GM23338 (cell line): ENCODE data around the gene KATNAL2. TPM values are rescaled to one million over a fixed set of nuclear protein-coding genes. Genes with fewer than 3 reads are reported as not detected.

Experiments used
- ATAC-seq: fragments of 200-7000 bp; cut with Tn5 transposase; 3 replicates; pipeline ENCODE4 v1.9.1; 2020
- DNase-seq: peaks from one replicate; pipeline ENCODE4 v3.0.0-alpha.2; 2015; ENCODE audit warnings: low spot score
- H2AFZ ChIP-seq: fragments of 200-600 bp; sonication (generic); 2 replicates; pipeline ENCODE4 v1.8.0; 2016; ENCODE audit warnings: antibody characterized with exemption, mild to moderate bottlenecking, moderate library complexity
- H3F3A ChIP-seq: fragments of 200-600 bp; sonication (generic); replicated peaks from 2 replicates; pipeline ENCODE4 v1.8.0; 2017; ENCODE audit warnings: antibody characterized with exemption, mixed run types, low read depth
- H3K27ac ChIP-seq: fragments of 200-600 bp; sonication (generic); 2 replicates; pipeline ENCODE4 v1.6.1; 2016; ENCODE audit warnings: low read depth
- H3K27me3 ChIP-seq: fragments of 200-600 bp; sonication (generic); 2 replicates; pipeline ENCODE4 v1.8.0; 2016; ENCODE audit warnings: mild to moderate bottlenecking, mixed run types, moderate library complexity; ENCODE audit not compliant: insufficient read depth
- H3K36me3 ChIP-seq: fragments of 200-600 bp; sonication (generic); 2 replicates; pipeline ENCODE4 v1.8.0; 2016; ENCODE audit warnings: mild to moderate bottlenecking; ENCODE audit not compliant: insufficient read depth
- H3K4me1 ChIP-seq: fragments of 200-600 bp; sonication (generic); 2 replicates; pipeline ENCODE4 v1.8.0; 2016; ENCODE audit warnings: mild to moderate bottlenecking, moderate library complexity; ENCODE audit not compliant: insufficient read depth
- H3K4me2 ChIP-seq: fragments of 200-600 bp; sonication (generic); 2 replicates; pipeline ENCODE4 v1.7.1; 2017; ENCODE audit warnings: mixed run types
- H3K4me3 ChIP-seq: fragments of 200-600 bp; sonication (generic); 2 replicates; pipeline ENCODE4 v1.6.1; 2016; ENCODE audit warnings: mixed run types
- H3K79me2 ChIP-seq: fragments of 200-600 bp; sonication (generic); replicated peaks from 2 replicates; pipeline ENCODE4 v1.8.0; 2017; ENCODE audit warnings: mild to moderate bottlenecking; ENCODE audit not compliant: insufficient read depth
- H3K9me2 ChIP-seq: fragments of 200-600 bp; sonication (generic); 2 replicates; pipeline ENCODE4 v1.8.0; 2017; ENCODE audit not compliant: insufficient read depth
- H4K20me1 ChIP-seq: fragments of 200-600 bp; sonication (generic); replicated peaks from 2 replicates; pipeline ENCODE4 v1.8.0; 2017; ENCODE audit warnings: mild to moderate bottlenecking; ENCODE audit not compliant: insufficient read depth
- H3K27ac Mint-ChIP-seq: 2 replicates; pipeline ENCODE4 v1.8.0; 2020; ENCODE audit warnings: inconsistent platforms, mild to moderate bottlenecking, moderate library complexity, mixed read lengths
- H3K27me3 Mint-ChIP-seq: 3 replicates; pipeline ENCODE4 v1.8.0; 2022; ENCODE audit warnings: low read depth, mild to moderate bottlenecking, moderate library complexity, mixed read lengths, inconsistent platforms; ENCODE audit not compliant: insufficient read depth, poor library complexity
- H3K36me3 Mint-ChIP-seq: 3 replicates; pipeline ENCODE4 v1.8.0; 2021; ENCODE audit warnings: low read depth, mild to moderate bottlenecking, inconsistent platforms, moderate library complexity, mixed read lengths
- H3K4me1 Mint-ChIP-seq: 3 replicates; pipeline ENCODE4 v1.8.0; 2020; ENCODE audit warnings: mild to moderate bottlenecking, inconsistent platforms, mixed read lengths
- H3K4me3 Mint-ChIP-seq: 3 replicates; pipeline ENCODE4 v1.8.0; 2021; ENCODE audit warnings: moderate library complexity, mild to moderate bottlenecking, inconsistent platforms, mixed read lengths
- H3K9me3 Mint-ChIP-seq: 3 replicates; pipeline ENCODE4 v1.8.0; 2020; ENCODE audit warnings: moderate library complexity, mild to moderate bottlenecking, inconsistent platforms, mixed read lengths
- CTCF ChIP-seq, 2 experiments: fragments of 200-600 bp in 1 of 2; sonication (generic) in 1 of 2; conservative IDR thresholded peaks; 2 replicates each; pipeline versions ENCODE4 v1.5.1 to v1.6.1; 2016 to 2017; ENCODE audit warnings: antibody characterized with exemption in 2 of 2, low read depth in 2 of 2, mild to moderate bottlenecking in 2 of 2, moderate library complexity in 1 of 2
- ETS1 ChIP-seq: IDR thresholded peaks from 2 replicates; pipeline ENCODE4 v1.6.1; 2016; ENCODE audit warnings: antibody characterized with exemption
- EZH2phosphoT487 ChIP-seq: fragments of 200-600 bp; sonication (generic); IDR thresholded peaks from one replicate; pipeline ENCODE4 v1.8.1; 2018; ENCODE audit warnings: antibody characterized with exemption; ENCODE audit not compliant: unreplicated experiment
- JUNB ChIP-seq: IDR thresholded peaks from one replicate; pipeline ENCODE4 v1.6.1; 2016; ENCODE audit warnings: antibody characterized with exemption; ENCODE audit not compliant: unreplicated experiment
- NANOG ChIP-seq: IDR thresholded peaks from 2 replicates; pipeline ENCODE4 v1.6.1; 2016; ENCODE audit warnings: antibody characterized with exemption, borderline replicate concordance
- POLR2AphosphoS5 ChIP-seq: IDR thresholded peaks from 2 replicates; pipeline ENCODE4 v1.6.1; 2016; ENCODE audit warnings: antibody characterized with exemption, low read depth
- REST ChIP-seq: IDR thresholded peaks from one replicate; pipeline ENCODE4 v1.6.1; 2018; ENCODE audit warnings: antibody characterized with exemption; ENCODE audit not compliant: unreplicated experiment
- ZNF114 ChIP-seq: fragments of 250-450 bp; sonication (Bioruptor Pico); IDR thresholded peaks from 2 replicates; pipeline ENCODE4 v1.5.0; 2020; ENCODE audit warnings: mild to moderate bottlenecking, moderate library complexity
- ZNF462 ChIP-seq: fragments of 250-450 bp; sonication (Bioruptor Pico); IDR thresholded peaks from 2 replicates; pipeline ENCODE4 v1.5.0; 2020; ENCODE audit warnings: mild to moderate bottlenecking, moderate library complexity
- polyA plus RNA-seq: library from polyadenylated mRNA; unstranded; fragments of >200 nt; fragmentation: Nextera tagmentation; extraction: Ambion mirVana; gene quantifications from 2 replicates; pipeline ENCODE4 v1.2.1, GENCODE V29; 2016
- total RNA-seq: library from RNA; depleted of rRNA; stranded (reverse); fragments of >200 nt; shearing (Covaris generic); gene quantifications from 2 replicates; pipeline ENCODE4 v1.2.3, GENCODE V29; 2014

KATNAL2 gene
- total and polyA plus RNA-seq, 2 experiments from 2014 or later, result 11.8 TPM

GRCh38 chr18:47141289-47141688 is 223.9 kb downstream of the KATNAL2 start (continued):
- no peak for TF ChIP-seq CTCF (conservative IDR thresholded peaks at IDR 0.05; ENCODE audit: low read depth in 2 of 2)
- TF ChIP-seq ETS1, result no peak
- no peak for TF ChIP-seq EZH2phosphoT487
- TF ChIP-seq ZNF114, result no peak

GRCh38 chr18:47143153-47143552 is 225.8 kb downstream of the KATNAL2 start:
- Histone ChIP-seq H4K20me1 (0 out of 2 replicates have a peak, but pooled peaks cover 6% of the 10 kb centered on the region), H3K27me3 (no peaks in the 10 kb centered on the region), H3K4me2 (no peak overlapping the region), H2AFZ (no peak overlapping the region), H3K27ac (no peak overlapping the region), H3F3A (no peaks in the 10 kb centered on the region), H3K4me1 (no peaks in the 10 kb centered on the region), H3K79me2 (peaks cover 84% of the 10 kb centered on the region), H3K4me3 (no peak overlapping the region), H3K9me2 (no peaks in the 10 kb centered on the region), H3K36me3 (no peaks in the 10 kb centered on the region)
- H3K4me1 Mint-ChIP-seq, result no peaks in the 10 kb centered on the region
- no peak overlapping the region for H3K27ac Mint-ChIP-seq
- TF ChIP-seq NANOG, result no peak
- no peak for TF ChIP-seq ZNF462 (CRISPR knock-in tag)
- TF ChIP-seq REST, result no peak
- TF ChIP-seq POLR2AphosphoS5, result no peak
- TF ChIP-seq EZH2phosphoT487, result no peak
- no peak for TF ChIP-seq JUNB
- DNase-seq (no peak), ATAC-seq (no peak)
- H3K9me3 Mint-ChIP-seq, result no peaks in the 10 kb centered on the region
- no peak overlapping the region for H3K4me3 Mint-ChIP-seq
- H3K36me3 Mint-ChIP-seq, result no peaks in the 10 kb centered on the region; the same call in 2 of the 3 replicates
- H3K27me3 Mint-ChIP-seq, result no peaks in the 10 kb centered on the region
